ENCODE results near the gene SLC26A6. TPM values are rescaled to one million over a fixed set of nuclear protein-coding genes. Genes with fewer than 3 reads are reported as not detected.

The SLC26A6 gene
- total RNA-seq, 2 experiments from 2014 or later: 35.0 to 38.5 TPM

DNA sequence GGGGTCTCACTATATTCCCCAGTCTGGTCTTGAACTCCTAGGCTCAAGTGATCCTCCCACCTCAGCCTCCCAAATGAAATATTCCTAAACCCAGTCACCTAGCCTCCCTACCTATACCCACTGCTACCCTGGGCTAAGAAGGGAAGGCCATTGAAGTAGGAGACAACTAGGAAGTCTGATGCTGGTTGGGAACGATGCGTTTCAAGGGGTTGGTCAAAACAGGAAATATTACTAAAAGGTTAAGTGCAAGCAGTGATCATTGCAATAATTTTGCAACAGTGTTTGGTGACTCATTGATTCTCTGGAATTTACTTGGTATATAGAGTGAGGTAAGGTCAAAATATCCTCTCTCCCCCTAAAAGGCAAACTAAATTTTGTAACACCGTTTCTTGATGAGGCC lies 21.2 kb downstream of the SLC26A6 start:
- peaks cover 24% of the 10 kb centered on the region for H3K4me1 Mint-ChIP-seq
- H3K27me3 Mint-ChIP-seq: no peaks in the 10 kb centered on the region
- peak overlapping the region; percentile 8 for H3K4me3 Mint-ChIP-seq
- H3K27ac Mint-ChIP-seq: peak overlapping the region; percentile 91
- ATAC-seq (peak; percentile 63), DNase-seq (peak; percentile 46)
- POLR2A ChIA-PET: no interaction called here
- intact Hi-C loops (cut with DNase I, micrococcal nuclease): loop anchor here in 1 of 2 experiments (1.0 to 5.0 kb wide), 3 partner anchors 21 to 346 kb away; partner anchors contain the start of genes ARIH2 and SLC26A6
- CTCF ChIA-PET: interaction anchor here (0.6 to 3.1 kb wide), 3 partner anchors 11 to 52 kb away, joined by 3 to 20 read pairs (median 3); partner anchors contain the start of gene SLC26A6
- H3K36me3 Mint-ChIP-seq (ENCODE audit: low read depth): peaks cover 21% of the 10 kb centered on the region
- H3K9me3 Mint-ChIP-seq (ENCODE audit: low read depth): peaks cover 18% of the 10 kb centered on the region

DNA sequence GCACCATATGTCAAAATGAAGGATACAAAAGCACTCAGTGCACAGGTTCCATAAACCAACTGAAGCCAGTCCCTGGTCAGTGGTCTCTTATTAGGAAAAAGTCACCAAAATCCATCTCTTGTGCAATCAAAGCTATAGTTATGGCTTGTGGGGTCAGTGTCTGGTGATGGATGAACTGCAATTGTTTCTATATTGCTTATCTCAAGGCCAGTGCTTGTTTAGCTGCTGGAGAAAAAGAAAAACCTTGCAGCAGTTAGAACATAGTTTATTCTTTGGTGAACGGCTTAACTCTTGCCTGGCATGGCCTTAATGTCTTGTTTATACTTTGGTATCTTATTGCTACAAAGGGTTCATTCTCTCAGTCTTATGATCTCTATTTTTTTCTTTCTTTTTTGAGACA lies 23.0 kb downstream of the SLC26A6 start:
- H3K4me3 Mint-ChIP-seq: no peak overlapping the region
- peaks cover 35% of the 10 kb centered on the region for H3K4me1 Mint-ChIP-seq
- peak overlapping the region; percentile 67 for H3K27ac Mint-ChIP-seq
- no peak for ATAC-seq
- H3K36me3 Mint-ChIP-seq (ENCODE audit: low read depth): peaks cover 24% of the 10 kb centered on the region
- ChIA-PET CTCF (interaction anchor here (0.9 to 3.1 kb wide), 6 partner anchors 10 to 176 kb away, joined by 3 to 20 read pairs (median 4); partner anchors contain the start of genes SLC26A6 and TMEM89), POLR2A (interaction anchor here (1.0 kb wide), 1 partner anchor 23 kb away, joined by 3 read pairs; the partner anchor contains the start of gene SLC26A6)
- no peaks in the 10 kb centered on the region for H3K27me3 Mint-ChIP-seq
- no peak for DNase-seq
- intact Hi-C loops (cut with DNase I, micrococcal nuclease): loop anchor here in 1 of 2 experiments (5.0 kb wide), 1 partner anchor 305 kb away; the partner anchor contains the start of gene ARIH2
- H3K9me3 Mint-ChIP-seq (ENCODE audit: low read depth): peaks cover 4% of the 10 kb centered on the region

DNA sequence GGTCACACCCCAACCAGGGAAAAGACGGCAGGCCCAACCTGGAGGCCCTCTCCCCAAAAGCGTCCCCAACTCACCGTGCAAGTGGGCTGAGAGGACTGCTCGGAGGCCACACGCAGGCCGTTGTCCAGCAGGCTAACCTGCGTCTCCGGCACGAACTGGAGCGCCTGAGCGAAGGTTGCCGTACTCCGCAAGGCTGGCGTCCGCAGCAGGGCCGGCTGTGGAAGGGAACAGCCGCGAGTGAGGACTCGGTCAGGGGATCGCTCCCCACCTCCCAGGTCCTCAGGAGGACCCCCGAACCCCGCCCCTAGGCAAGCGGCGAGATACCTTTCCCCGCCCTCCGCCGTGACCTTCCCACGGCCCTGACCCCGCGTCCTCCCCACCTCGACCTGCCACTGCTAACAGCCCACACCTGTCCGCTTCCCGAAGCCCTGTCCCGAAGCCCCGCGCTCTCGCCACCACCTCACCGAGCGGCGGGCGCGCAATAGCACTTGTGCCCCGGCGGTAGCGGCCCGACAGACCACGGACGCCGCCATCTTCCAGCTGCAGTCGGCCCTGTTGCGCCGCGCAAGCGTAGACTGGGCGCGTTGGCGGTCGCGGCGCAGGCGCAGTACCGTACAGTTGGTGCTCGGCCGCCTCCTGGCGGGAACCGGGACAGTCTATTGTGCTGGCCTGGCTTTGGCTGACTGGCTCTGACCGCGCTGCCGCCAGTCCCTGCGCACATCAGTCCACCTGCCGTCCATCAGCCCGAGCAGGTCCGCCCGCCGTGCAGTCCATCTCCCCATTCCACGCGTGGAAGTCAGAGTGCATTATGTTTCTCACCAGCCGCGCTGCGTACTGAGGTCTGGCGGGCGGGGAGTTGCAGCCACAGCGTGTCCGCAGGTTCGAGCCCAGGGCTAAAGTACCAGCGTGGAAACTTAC lies 25.9 kb downstream of the SLC26A6 start, which contains the start of gene UQCRC1:
UQCRC1 (minus strand) TSS at position 559 of the 918 bp plus-strand sequence; CDS start at position 533, 26 bp downstream.
- Mint-ChIP-seq H3K27ac (peak within 1 kb of the TSS; percentile 95), H3K4me3 (peak within 1 kb of the TSS; percentile 97), H3K27me3 (no peaks in the 10 kb centered on the region), H3K36me3 (ENCODE audit: low read depth) (peaks cover 35% of the 10 kb centered on the region), H3K9me3 (ENCODE audit: low read depth) (no peaks in the 10 kb centered on the region), H3K4me1 (peaks cover 27% of the 10 kb centered on the region)
- peak; percentile 96 for ATAC-seq
- CTCF ChIA-PET: interaction anchor here (0.6 to 2.0 kb wide), 5 partner anchors 15 to 209 kb away, joined by 3 to 10 read pairs (median 5); partner anchors contain the start of gene SLC26A6
- POLR2A ChIA-PET: interaction anchor here (0.6 to 2.3 kb wide), 4 partner anchors 11 to 337 kb away, joined by 3 to 5 read pairs (median 4); partner anchors contain the start of gene SLC26A6
- intact Hi-C loops (cut with DNase I, micrococcal nuclease): loop anchor here (1.0 to 5.0 kb wide), 12 partner anchors 26 to 522 kb away; partner anchors contain the start of genes SLC26A6 (in 2 of the 2), ARIH2 (in 1 of the 2), ATRIP (in 1 of the 2) and CDC25A (in 1 of the 2)
- DNase-seq: peak; percentile 96

DNA sequence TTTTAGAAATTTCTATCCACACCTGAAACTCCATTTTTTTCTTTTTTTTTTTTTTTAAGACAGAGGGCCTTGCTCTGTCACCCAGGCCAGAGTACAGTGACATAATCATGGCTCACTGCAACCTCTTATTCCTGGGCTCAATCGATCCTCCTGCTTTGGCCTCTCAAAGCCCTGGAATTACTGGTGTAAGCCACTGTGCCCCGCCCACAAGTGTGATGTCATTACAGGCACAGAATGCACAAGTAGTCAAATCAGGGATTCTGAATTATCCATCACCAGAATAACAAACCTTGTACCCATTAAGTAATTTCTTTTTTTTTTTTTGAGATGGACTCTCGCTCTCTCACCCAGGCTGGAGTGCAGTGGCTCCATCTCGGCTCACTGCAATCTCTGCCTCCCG lies 27.7 kb downstream of the SLC26A6 start:
- intact Hi-C loops (cut with DNase I, micrococcal nuclease): loop anchor here in 1 of 2 experiments (5.0 kb wide), 1 partner anchor 50 kb away; the partner anchor contains the start of gene PFKFB4
- DNase-seq: peak; percentile 64
- ATAC-seq: no peak
- peaks cover 47% of the 10 kb centered on the region for H3K36me3 Mint-ChIP-seq (ENCODE audit: low read depth)
- POLR2A ChIA-PET: interaction anchor here (0.7 kb wide), 1 partner anchor 1227 kb away, joined by 4 read pairs; the partner anchor contains the start of gene PTPN23
- no peak overlapping the region for H3K27ac Mint-ChIP-seq
- H3K4me3 Mint-ChIP-seq: no peak overlapping the region
- H3K9me3 Mint-ChIP-seq (ENCODE audit: low read depth): no peaks in the 10 kb centered on the region
- H3K27me3 Mint-ChIP-seq: no peaks in the 10 kb centered on the region
- CTCF ChIA-PET: interaction anchor here (0.6 to 1.2 kb wide), 2 partner anchors 28 to 49 kb away, joined by 4 to 7 read pairs; partner anchors contain the start of gene SLC26A6
- peaks cover 15% of the 10 kb centered on the region for H3K4me1 Mint-ChIP-seq

DNA sequence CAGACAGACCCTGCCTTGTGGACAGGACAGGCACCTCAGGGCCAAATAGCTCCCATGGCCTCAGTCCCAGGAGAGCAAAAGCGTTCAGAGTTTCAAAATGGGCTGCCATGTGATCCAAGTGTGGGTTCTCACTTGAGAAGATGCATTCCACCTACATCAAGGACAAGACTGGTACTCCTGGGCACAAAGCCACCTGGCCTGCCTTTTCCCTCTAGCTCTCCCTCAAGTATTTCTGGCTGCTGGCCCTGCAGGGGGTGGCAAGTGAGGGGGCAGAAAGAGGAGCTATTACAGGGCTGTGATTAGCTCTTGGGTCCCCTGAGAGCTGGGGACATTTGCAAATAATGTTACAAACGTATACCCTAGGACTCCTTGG lies 33.7 kb downstream of the SLC26A6 start:
- Mint-ChIP-seq H3K36me3 (ENCODE audit: low read depth) (peaks cover 57% of the 10 kb centered on the region), H3K4me1 (no peaks in the 10 kb centered on the region), H3K27ac (no peak overlapping the region), H3K4me3 (no peak overlapping the region), H3K9me3 (ENCODE audit: low read depth) (no peaks in the 10 kb centered on the region), H3K27me3 (no peaks in the 10 kb centered on the region)
- ChIA-PET CTCF (interaction anchor here (0.5 to 1.2 kb wide), 4 partner anchors 9 to 318 kb away, joined by 3 read pairs; partner anchors contain the start of gene PFKFB4), POLR2A (interaction anchor here (0.8 kb wide), 1 partner anchor 60 kb away, joined by 3 read pairs; no protein-coding TSS in a partner anchor)
- DNase-seq (no peak), ATAC-seq (no peak)
- intact Hi-C loops (cut with DNase I, micrococcal nuclease): no loop called here

DNA sequence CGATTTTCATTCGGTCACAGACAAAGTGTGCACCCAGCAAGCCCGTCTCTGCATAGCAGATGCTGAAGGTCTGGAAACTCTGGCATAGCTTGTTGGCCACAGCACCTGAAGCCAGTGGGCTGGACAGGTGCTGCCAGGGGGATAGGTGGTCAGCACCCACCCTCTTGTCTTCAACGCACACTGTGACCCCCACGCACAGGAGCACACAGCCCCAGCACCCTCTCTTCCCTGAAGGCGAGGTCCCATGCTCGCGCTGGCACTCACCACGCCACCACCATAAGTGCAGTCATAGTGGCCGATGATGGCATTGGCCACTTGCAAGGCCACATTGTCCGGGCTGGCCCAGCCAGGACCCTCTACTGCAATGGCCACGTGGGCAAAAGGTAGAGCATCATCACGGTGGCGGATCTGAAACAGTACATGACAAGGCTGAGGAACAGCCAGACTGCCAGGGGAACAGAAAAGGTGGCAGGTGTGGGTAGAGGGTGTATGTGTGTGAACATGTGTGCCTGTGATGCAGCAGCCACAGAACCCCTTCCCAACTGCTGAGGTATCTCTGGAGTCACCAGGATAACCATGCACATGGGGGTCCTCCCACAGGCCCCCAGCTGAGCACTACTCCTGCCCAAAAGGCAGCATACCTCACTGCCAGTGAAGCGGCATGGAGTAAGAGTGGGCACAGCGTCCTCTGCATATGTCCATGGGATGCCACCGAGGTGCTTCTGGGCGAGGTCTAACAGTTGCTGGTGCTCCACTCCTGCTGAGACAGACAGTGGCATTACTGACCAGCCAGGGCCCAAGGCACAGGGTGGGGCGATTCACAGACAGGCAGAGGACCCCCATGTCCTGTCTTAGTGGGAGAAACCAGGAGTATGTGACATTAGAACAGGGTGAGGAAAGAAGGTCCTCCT lies 34.3 kb downstream of the SLC26A6 start:
- DNase-seq (no peak), ATAC-seq (no peak)
- ChIA-PET POLR2A (interaction anchor here (0.5 kb wide), 1 partner anchor 298 kb away, joined by 4 read pairs; the partner anchor contains the start of gene SLC25A20), CTCF (interaction anchor here (1.1 to 1.2 kb wide), 2 partner anchors 10 to 44 kb away, joined by 3 read pairs; partner anchors contain the start of gene PFKFB4)
- intact Hi-C loops (cut with DNase I, micrococcal nuclease): no loop called here
- Mint-ChIP-seq H3K9me3 (ENCODE audit: low read depth) (no peaks in the 10 kb centered on the region), H3K27ac (no peak overlapping the region), H3K4me3 (no peak overlapping the region), H3K4me1 (no peaks in the 10 kb centered on the region), H3K36me3 (ENCODE audit: low read depth) (peaks cover 53% of the 10 kb centered on the region), H3K27me3 (peaks cover 2% of the 10 kb centered on the region)

DNA sequence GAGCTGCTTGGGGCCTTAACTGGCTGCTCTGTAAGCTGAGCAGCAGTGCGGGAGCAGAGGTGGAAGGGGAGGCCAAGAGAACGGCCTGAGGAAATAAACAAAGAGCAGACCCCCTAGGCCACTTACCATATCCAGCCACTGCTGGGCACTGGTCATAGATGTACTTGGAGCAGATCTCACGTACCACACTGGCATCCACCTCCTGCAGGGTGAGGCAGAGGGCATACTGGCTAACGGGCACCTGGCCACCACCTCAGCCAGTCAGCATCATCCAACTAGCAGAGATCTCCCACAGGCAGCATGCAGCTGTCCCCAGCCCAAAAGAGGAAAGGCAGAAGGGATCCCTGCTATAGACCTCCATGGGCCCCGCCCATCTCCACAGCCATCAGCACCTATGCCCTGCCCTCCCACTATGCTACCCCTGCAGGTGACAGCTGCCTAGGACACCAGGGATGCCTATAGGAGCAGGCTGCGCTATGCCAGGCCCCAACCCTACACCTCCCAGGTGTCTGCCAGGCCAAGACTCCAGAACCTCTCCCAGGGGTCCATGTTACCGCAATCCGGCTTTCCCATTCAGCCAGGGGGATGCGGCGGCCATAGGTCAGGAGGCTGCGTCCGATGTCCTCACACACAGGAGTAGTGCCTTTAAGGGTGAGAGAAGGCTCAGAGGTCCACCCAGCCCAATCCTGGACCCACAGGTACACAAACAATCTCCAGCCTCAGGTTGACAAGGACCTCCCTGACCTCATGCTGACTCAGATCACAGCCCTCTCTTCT lies 35.6 kb downstream of the SLC26A6 start:
- peaks cover 5% of the 10 kb centered on the region for H3K27me3 Mint-ChIP-seq
- no peaks in the 10 kb centered on the region for H3K9me3 Mint-ChIP-seq (ENCODE audit: low read depth)
- H3K4me1 Mint-ChIP-seq: no peaks in the 10 kb centered on the region
- peaks cover 42% of the 10 kb centered on the region for H3K36me3 Mint-ChIP-seq (ENCODE audit: low read depth)
- DNase-seq: no peak
- POLR2A ChIA-PET: no interaction called here
- no peak for ATAC-seq
- no peak overlapping the region for H3K4me3 Mint-ChIP-seq
- H3K27ac Mint-ChIP-seq: no peak overlapping the region
- CTCF ChIA-PET: no interaction called here
- intact Hi-C loops (cut with DNase I, micrococcal nuclease): no loop called here

DNA sequence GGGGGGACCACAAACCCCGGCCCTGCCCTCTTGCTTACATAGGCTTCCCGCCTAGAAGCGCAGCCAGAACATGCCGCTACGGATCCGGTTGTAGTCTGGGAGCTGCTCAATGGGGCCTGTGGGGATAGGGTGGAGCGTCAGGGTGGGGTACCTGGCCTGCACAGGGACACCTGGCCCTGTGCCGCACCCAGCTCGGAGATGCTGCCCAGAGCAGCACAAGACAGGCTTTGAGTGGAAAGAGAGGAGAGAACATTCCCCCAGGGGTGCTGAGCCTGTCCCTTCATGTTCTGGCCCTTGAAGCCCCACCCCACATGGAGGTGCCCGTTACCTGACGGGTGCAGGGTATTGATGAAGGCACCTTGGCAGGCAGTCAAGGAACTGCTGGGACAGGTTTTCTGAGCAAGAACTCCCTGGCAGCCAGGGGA lies 36.2 kb downstream of the SLC26A6 start:
- no peak for ATAC-seq
- no peak overlapping the region for H3K27ac Mint-ChIP-seq
- POLR2A ChIA-PET: interaction anchor here (0.7 to 1.0 kb wide), 2 partner anchors 10 to 159 kb away, joined by 3 read pairs; partner anchors contain the start of genes CCDC51 and UQCRC1

DNA sequence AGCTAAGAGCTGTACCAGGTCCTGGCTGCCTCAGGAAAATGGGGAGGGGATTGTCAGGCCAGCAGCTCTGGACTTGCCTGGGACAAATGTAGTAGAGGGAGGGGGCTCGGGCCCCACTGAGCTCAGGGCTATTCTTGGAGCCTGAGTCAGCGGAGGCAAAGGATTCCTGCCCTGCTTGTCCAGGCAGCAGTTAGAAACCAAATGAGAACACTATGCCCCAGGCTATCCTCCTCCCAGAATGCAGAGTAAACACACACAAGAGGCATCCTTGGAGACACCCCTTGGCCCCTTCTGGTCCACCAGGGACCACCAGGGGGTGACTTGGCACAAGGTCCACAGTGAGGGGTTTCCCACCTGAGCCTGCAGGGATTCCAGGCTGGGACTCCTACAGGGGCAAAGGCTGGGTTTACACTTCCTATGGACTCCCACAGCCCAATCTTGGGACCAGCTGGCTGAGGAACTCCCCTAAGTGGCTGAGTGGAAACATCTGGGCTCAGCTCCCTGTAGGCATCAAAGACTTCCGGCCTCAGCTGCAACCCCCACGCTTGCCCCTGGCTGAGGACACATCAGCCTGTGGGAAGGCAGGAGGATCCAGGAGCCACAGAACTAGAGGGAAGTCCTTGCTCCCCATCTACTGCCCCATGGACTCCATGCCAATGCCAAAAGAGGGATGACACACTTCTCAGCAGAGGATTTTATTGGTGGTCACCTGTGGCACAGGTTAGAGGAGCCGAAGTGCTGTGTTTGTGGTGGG lies 36.8 kb downstream of the SLC26A6 start:
- ChIA-PET CTCF (no interaction called here), POLR2A (interaction anchor here (0.7 to 1.0 kb wide), 2 partner anchors 11 to 159 kb away, joined by 3 read pairs; partner anchors contain the start of genes CCDC51 and UQCRC1)
- H3K36me3 Mint-ChIP-seq (ENCODE audit: low read depth): peaks cover 32% of the 10 kb centered on the region
- no peaks in the 10 kb centered on the region for H3K9me3 Mint-ChIP-seq (ENCODE audit: low read depth)
- no peaks in the 10 kb centered on the region for H3K4me1 Mint-ChIP-seq
- peaks cover 10% of the 10 kb centered on the region for H3K27me3 Mint-ChIP-seq
- no peak for DNase-seq
- no peak for ATAC-seq
- no peak overlapping the region for H3K4me3 Mint-ChIP-seq
- intact Hi-C loops (cut with DNase I, micrococcal nuclease): no loop called here
- H3K27ac Mint-ChIP-seq: no peak overlapping the region

More for the DNA sequence above, 36.2 kb downstream of the SLC26A6 start:
- Mint-ChIP-seq H3K9me3 (ENCODE audit: low read depth) (no peaks in the 10 kb centered on the region), H3K36me3 (ENCODE audit: low read depth) (peaks cover 36% of the 10 kb centered on the region), H3K4me3 (no peak overlapping the region), H3K27me3 (peaks cover 10% of the 10 kb centered on the region), H3K4me1 (no peaks in the 10 kb centered on the region)
- CTCF ChIA-PET: no interaction called here
- no peak for DNase-seq
- intact Hi-C loops (cut with DNase I, micrococcal nuclease): no loop called here

Measured in activated CD4-positive, alpha-beta T cell treated with anti-CD3 and anti-CD28 coated beads for 36 hours (primary cell).